ENCODE results near the gene PHF12. TPM values are rescaled to one million over a fixed set of nuclear protein-coding genes. Genes with fewer than 3 reads are reported as not detected.

PHF12 gene
- total RNA-seq, 1 experiment from 2014 or later = 35.7 TPM

GRCh38 chr17:28898527-28898955, 52.8 kb downstream of the PHF12 start:
- TF ChIP-seq, protein P1, sequence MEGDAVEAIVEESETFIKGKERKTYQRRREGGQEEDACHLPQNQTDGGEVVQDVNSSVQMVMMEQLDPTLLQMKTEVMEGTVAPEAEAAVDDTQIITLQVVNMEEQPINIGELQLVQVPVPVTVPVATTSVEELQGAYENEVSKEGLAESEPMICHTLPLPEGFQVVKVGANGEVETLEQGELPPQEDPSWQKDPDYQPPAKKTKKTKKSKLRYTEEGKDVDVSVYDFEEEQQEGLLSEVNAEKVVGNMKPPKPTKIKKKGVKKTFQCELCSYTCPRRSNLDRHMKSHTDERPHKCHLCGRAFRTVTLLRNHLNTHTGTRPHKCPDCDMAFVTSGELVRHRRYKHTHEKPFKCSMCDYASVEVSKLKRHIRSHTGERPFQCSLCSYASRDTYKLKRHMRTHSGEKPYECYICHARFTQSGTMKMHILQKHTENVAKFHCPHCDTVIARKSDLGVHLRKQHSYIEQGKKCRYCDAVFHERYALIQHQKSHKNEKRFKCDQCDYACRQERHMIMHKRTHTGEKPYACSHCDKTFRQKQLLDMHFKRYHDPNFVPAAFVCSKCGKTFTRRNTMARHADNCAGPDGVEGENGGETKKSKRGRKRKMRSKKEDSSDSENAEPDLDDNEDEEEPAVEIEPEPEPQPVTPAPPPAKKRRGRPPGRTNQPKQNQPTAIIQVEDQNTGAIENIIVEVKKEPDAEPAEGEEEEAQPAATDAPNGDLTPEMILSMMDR (IDR thresholded peaks at IDR 0.05 in 2 of 3, conservative IDR thresholded peaks at IDR 0.05 in 1 of 3; ENCODE audit: borderline replicate concordance in 1 of 3, insufficient read depth in 1 of 3, low read depth in 2 of 3, low read length in 2 of 3) = no peak
- TF ChIP-seq EZH2 (IDR thresholded peaks at IDR 0.05) = no peak
- TF ChIP-seq POLR2A (IDR thresholded peaks at IDR 0.05; ENCODE audit: borderline replicate concordance, extremely low read depth, insufficient read depth, insufficient read length) = no peak
- TF ChIP-seq CEBPB (IDR thresholded peaks at IDR 0.05; ENCODE audit: low read depth) = no peak
- TF ChIP-seq ZNF274 (IDR thresholded peaks at IDR 0.05; ENCODE audit: low read depth, low read length) = no peak
- no peak for TF ChIP-seq CBX3 (IDR thresholded peaks at IDR 0.05; ENCODE audit: low read depth)
- no peak for TF ChIP-seq EGR1 (IDR thresholded peaks at IDR 0.05; ENCODE audit: low read depth)
- no peak for TF ChIP-seq TCF7L2 (IDR thresholded peaks at IDR 0.05; ENCODE audit: borderline replicate concordance, extremely low read depth, insufficient read depth, insufficient read length)
- no peak for TF ChIP-seq ZFX (IDR thresholded peaks at IDR 0.05)
- no peak for TF ChIP-seq REST (IDR thresholded peaks at IDR 0.05; ENCODE audit: low read depth)
- TF ChIP-seq RAD21 (IDR thresholded peaks at IDR 0.05; ENCODE audit: low read depth) = no peak
- TF ChIP-seq ELF1 (IDR thresholded peaks at IDR 0.05; ENCODE audit: borderline replicate concordance, low read depth) = no peak
- no peak for TF ChIP-seq SP1 (IDR thresholded peaks at IDR 0.05; ENCODE audit: low read depth)
- TF ChIP-seq YY1 (IDR thresholded peaks at IDR 0.05; ENCODE audit: extremely low read depth, insufficient replicate concordance, low read depth, low read length) = no peak
- TF ChIP-seq POLR2AphosphoS5 (IDR thresholded peaks at IDR 0.05; ENCODE audit: low read depth, low read length) = no peak
- no peak for TF ChIP-seq FOSL1 (IDR thresholded peaks at IDR 0.05; ENCODE audit: low read depth)
- TF ChIP-seq, protein P2, sequence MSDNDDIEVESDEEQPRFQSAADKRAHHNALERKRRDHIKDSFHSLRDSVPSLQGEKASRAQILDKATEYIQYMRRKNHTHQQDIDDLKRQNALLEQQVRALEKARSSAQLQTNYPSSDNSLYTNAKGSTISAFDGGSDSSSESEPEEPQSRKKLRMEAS (IDR thresholded peaks at IDR 0.05) = no peak
- no peak for TF ChIP-seq SRF (IDR thresholded peaks at IDR 0.05; ENCODE audit: low read depth)
- TF ChIP-seq ZBTB33 (IDR thresholded peaks at IDR 0.05; ENCODE audit: extremely low read depth, insufficient replicate concordance, low read length) = no peak
- H3K36me3 ChIP-seq (ENCODE audit: control insufficient read depth in 1 of 2, insufficient read depth in 2 of 2, low read length in 2 of 2) = 0 out of 4 replicates have a peak, but pooled peaks cover 0 to 6% of the 10 kb centered on the region in 2 experiments
- peak overlapping the region; percentile 89 for H3K4me2 ChIP-seq (ENCODE audit: low read length)
- H3K27ac ChIP-seq (ENCODE audit: low read depth, low read length) = peak overlapping the region; percentile 97; the same call in 1 of the 2 replicates
- H2AFZ ChIP-seq (ENCODE audit: low read depth, low read length, poor library complexity, severe bottlenecking) = no peak overlapping the region
- H3K79me2 ChIP-seq (ENCODE audit: insufficient read depth, low read length) = peaks cover 25% of the 10 kb centered on the region
- DNase-seq (ENCODE audit: low read depth, low spot score) (no peak), ATAC-seq (no peak)
- no peaks in the 10 kb centered on the region for H3K9me3 ChIP-seq (ENCODE audit: control insufficient read depth in 1 of 2, insufficient read depth in 1 of 2, low read depth in 1 of 2, low read length in 2 of 2)
- RAD21 ChIA-PET (ENCODE audit: low non-redundant PET in 1 of 2, low total read pairs in 2 of 2, uncharacterized antibody in 2 of 2, unreplicated experiment in 2 of 2) = interaction anchor here in 1 of 2 experiments (1.1 kb wide), 1 partner anchor 171 kb away, joined by 4 read pairs; no protein-coding TSS in a partner anchor
- no TSS peak for BruUV-seq (replicated peaks)
- CTCF ChIA-PET = interaction anchor here (1.2 to 1.9 kb wide), 4 partner anchors 135 to 172 kb away, joined by 3 to 7 read pairs (median 5); partner anchors contain the start of gene TLCD1
- no peaks in the 10 kb centered on the region for H4K20me1 ChIP-seq (ENCODE audit: insufficient read depth)
- POLR2A ChIA-PET = interaction anchor here (0.9 to 2.0 kb wide), 3 partner anchors 19 to 172 kb away, joined by 3 to 5 read pairs (median 4); partner anchors contain the start of genes PHF12 and TLCD1
- H3K9me2 ChIP-seq (ENCODE audit: insufficient read depth) = no peaks in the 10 kb centered on the region
- H3K27me3 ChIP-seq (ENCODE audit: insufficient read depth, low read length) = no peaks in the 10 kb centered on the region
- H3K9ac ChIP-seq (ENCODE audit: low read length) = no peak overlapping the region
- H3K4me1 ChIP-seq (ENCODE audit: control insufficient read depth in 1 of 2, insufficient read depth in 2 of 2, low read length in 2 of 2) = peaks cover 24 to 41% of the 10 kb centered on the region in 2 experiments; a peak in 3 of 4 replicates
- H3K4me3 ChIP-seq (replicated peaks in 1 of 2; ENCODE audit: low read depth in 1 of 2, low read length in 2 of 2) = no peak overlapping the region
- intact Hi-C loops (cut with micrococcal nuclease) = no loop called here
